Neural crest cell (in vitro differentiated cells): ENCODE data around the gene TCF4. TPM values are rescaled to one million over a fixed set of nuclear protein-coding genes. Genes with fewer than 3 reads are reported as not detected.

Experiments
- DNase-seq: peaks from one replicate; pipeline ENCODE4 v3.0.0; 2021; ENCODE audit warnings: low read depth, mixed read lengths, low spot score
- H3K27ac Mint-ChIP-seq: one replicate; pipeline ENCODE4 v1.8.0; 2021; ENCODE audit warnings: mild to moderate bottlenecking, mixed read lengths; ENCODE audit not compliant: unreplicated experiment
- H3K27me3 Mint-ChIP-seq: 2 replicates; pipeline ENCODE4 v1.8.0; 2021; ENCODE audit warnings: low read depth, mild to moderate bottlenecking, mixed read lengths
- H3K36me3 Mint-ChIP-seq: 2 replicates; pipeline ENCODE4 v1.8.0; 2021; ENCODE audit warnings: low read depth, mild to moderate bottlenecking, mixed read lengths
- H3K4me1 Mint-ChIP-seq: 2 replicates; pipeline ENCODE4 v1.8.0; 2021; ENCODE audit warnings: mixed read lengths
- H3K4me3 Mint-ChIP-seq: one replicate; pipeline ENCODE4 v1.8.0; 2021; ENCODE audit warnings: mild to moderate bottlenecking, mixed read lengths
- H3K9me3 Mint-ChIP-seq: 2 replicates; pipeline ENCODE4 v1.8.0; 2021; ENCODE audit warnings: mixed read lengths
- total RNA-seq: library from RNA; stranded (reverse); gene quantifications from 2 replicates; pipeline ENCODE4 v1.2.1, GENCODE V29; 2021
- TF ChIP-seq, protein P1 (sequence below): fragments of 200-600 bp; sonication (generic); conservative IDR thresholded peaks from 2 replicates; pipeline ENCODE4 v1.5.0; 2021; ENCODE audit warnings: antibody characterized with exemption, mild to moderate bottlenecking

The TCF4 gene
- total RNA-seq, 1 donor from 2014 or later: 89.9 TPM

DNA sequence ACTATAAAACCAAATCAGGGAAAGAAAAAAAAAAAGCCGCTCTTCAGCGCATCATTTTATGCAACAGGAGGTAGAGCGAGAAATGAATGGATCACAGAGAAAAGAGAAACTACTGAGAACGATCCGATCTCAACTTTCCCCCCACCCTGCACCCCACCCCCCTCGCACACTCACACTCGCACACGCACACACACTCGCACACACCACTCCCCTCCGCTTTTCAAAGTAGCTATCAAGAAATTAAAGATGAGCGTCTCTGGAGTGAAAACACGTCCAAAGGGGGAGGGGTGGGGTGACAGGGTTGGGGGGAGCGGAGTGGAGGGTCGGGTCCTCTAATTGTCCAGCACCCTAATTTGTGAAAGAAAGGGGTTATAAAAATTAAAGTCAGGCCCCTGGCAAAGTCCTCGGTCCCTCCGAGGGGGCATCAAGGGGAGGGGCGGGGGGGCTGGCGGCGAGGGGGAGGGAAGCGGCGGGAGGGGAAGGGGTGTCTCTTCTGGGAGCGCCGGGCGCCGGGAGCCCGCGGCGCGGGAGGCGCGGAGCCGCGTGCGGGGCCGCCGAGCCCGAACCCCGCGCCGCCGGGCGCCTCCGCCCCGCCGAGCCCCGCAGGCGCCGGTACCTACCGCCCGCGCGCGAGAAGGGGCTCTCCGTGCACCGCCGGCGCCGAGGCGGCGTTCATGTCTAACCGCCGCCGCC lies 428 bp downstream of the TCF4 start:
- peaks cover 50% of the 10 kb centered on the region for H3K4me1 Mint-ChIP-seq
- TF ChIP-seq, protein P1, sequence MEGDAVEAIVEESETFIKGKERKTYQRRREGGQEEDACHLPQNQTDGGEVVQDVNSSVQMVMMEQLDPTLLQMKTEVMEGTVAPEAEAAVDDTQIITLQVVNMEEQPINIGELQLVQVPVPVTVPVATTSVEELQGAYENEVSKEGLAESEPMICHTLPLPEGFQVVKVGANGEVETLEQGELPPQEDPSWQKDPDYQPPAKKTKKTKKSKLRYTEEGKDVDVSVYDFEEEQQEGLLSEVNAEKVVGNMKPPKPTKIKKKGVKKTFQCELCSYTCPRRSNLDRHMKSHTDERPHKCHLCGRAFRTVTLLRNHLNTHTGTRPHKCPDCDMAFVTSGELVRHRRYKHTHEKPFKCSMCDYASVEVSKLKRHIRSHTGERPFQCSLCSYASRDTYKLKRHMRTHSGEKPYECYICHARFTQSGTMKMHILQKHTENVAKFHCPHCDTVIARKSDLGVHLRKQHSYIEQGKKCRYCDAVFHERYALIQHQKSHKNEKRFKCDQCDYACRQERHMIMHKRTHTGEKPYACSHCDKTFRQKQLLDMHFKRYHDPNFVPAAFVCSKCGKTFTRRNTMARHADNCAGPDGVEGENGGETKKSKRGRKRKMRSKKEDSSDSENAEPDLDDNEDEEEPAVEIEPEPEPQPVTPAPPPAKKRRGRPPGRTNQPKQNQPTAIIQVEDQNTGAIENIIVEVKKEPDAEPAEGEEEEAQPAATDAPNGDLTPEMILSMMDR: no peak
- peak overlapping the region; percentile 75 for H3K27ac Mint-ChIP-seq
- no peaks in the 10 kb centered on the region for H3K9me3 Mint-ChIP-seq
- H3K36me3 Mint-ChIP-seq: no peaks in the 10 kb centered on the region
- no peaks in the 10 kb centered on the region for H3K27me3 Mint-ChIP-seq
- peak overlapping the region; percentile 89 for H3K4me3 Mint-ChIP-seq
- DNase-seq: peak; percentile 13

DNA sequence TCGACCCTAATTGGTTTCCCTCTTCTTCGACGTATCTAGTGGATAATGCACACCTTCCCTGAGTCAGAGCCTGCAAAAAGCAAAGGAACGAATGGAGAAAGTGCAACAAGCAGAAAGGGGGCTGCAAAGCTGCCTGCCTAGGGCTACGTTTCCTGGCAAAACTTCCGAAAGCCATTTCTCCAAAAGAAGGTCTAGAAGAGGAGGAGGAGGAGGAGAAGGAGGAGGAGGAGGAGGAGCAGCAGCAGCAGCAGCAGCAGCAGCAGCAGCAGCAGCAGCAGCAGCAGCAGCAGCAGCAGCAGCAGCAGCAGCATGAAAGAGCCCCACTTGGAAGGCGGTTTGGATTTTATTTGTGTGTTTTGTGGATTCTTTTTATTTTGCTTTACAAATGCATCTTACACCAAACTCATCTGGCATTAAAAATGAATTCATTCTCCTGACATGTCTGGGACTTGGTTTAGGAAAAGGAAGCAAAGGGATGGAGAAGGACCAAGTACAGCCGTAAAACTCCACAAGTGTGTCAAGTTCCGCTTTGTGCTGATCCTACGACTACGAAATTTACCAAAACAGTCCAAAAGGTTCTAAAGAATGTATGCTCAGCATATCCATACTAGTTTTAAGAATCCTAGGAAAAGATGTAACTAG lies 2.0 kb downstream of the TCF4 start:
- DNase-seq: peak; percentile 1
- Mint-ChIP-seq H3K9me3 (no peaks in the 10 kb centered on the region), H3K27me3 (no peaks in the 10 kb centered on the region), H3K4me3 (peak overlapping the region; percentile 85), H3K36me3 (no peaks in the 10 kb centered on the region), H3K27ac (peak overlapping the region; percentile 75), H3K4me1 (peaks cover 62% of the 10 kb centered on the region)
- TF ChIP-seq, protein P1: no peak

DNA sequence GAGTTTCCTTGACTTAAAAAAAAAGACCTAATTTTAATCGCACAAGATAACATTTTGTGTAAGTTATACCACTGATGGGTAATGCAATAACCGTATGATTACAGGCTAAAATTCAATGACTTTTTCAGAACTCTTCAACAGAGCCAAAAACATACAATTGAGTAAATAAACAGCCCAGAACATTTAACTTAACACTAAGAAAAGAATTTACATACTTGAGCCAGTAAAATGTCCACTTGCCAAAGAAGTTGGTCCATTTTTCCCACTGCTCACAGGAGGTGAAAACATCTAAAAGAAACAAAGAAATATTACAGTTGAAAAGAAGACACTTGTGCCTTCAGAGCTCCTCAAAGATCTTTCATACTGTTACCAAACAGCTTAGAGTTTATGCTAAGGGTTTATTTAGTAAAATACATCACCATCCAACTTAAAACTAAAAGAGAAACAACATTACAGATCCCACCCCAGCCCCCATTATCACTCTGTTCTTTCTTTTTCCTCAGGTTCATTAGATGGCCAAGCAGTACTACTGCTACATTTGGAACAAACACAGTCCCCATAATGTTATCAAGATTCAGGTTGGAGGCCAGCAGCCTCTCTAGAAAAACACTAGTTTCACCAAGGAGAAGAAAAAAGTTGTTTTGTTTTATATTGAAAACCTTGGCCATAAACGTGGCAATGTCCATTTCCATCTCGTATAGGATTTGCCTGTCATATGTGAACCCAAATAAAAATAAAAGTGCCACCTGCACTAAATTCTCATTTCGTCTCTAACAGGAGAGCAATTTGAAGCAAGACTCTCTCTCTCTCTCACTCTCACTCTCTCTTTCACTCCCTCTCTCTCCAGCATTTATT lies 2.7 kb downstream of the TCF4 start:
- Mint-ChIP-seq H3K9me3 (no peaks in the 10 kb centered on the region), H3K27ac (peak overlapping the region; percentile 73), H3K27me3 (no peaks in the 10 kb centered on the region), H3K36me3 (no peaks in the 10 kb centered on the region), H3K4me3 (peak overlapping the region; percentile 85), H3K4me1 (peaks cover 66% of the 10 kb centered on the region)
- DNase-seq: no peak
- TF ChIP-seq, protein P1: no peak

DNA sequence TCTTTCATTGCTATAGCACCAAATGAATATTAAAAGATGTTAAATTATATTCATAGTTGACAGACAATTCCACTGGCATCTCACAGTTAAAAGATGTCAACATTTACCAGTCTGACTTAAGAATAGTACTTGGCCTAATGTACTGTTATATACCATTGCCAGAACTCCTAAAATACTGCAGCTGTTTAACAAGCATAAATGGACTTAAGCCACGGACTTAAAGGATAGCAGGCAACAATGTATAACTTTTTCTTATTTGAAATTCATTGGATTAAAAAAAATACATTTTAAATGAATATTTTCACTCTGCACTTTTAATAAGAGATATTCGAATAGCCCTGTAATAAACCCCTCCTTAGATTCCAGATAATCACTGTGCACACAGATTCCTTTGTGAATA lies 3.8 kb downstream of the TCF4 start:
- TF ChIP-seq, protein P1: no peak
- DNase-seq: no peak
- Mint-ChIP-seq H3K27me3 (no peaks in the 10 kb centered on the region), H3K27ac (no peak overlapping the region), H3K9me3 (no peaks in the 10 kb centered on the region), H3K36me3 (no peaks in the 10 kb centered on the region), H3K4me3 (peak overlapping the region; percentile 28), H3K4me1 (peaks cover 60% of the 10 kb centered on the region)

DNA sequence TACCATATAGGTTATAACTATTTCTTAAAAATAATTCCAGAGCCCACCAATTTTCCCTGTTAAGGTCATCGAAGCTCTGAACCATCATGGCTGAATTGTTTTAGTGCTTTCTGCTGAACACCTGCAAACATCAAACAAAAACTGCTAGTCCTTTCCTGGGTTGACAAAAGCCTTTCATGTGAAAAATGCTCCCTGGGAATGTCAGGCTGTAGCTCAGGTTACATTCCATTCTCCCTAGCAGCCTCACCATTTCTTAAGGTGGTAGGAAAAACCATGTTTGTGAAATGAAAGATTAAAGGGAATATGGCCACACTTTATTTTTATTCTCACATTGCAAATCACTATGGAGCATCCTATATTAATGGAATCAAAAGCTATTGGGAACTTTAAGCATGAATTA lies 5.7 kb downstream of the TCF4 start:
- H3K9me3 Mint-ChIP-seq: no peaks in the 10 kb centered on the region
- H3K27me3 Mint-ChIP-seq: no peaks in the 10 kb centered on the region
- peaks cover 58% of the 10 kb centered on the region for H3K4me1 Mint-ChIP-seq
- TF ChIP-seq, protein P1: no peak
- peak overlapping the region; percentile 19 for H3K4me3 Mint-ChIP-seq
- H3K27ac Mint-ChIP-seq: no peak overlapping the region
- DNase-seq: no peak
- H3K36me3 Mint-ChIP-seq: no peaks in the 10 kb centered on the region
